Karpas-422 (cell line): Measurements from ENCODE around the gene RNU6-7. TPM values are rescaled to one million over a fixed set of nuclear protein-coding genes. Genes with fewer than 3 reads are reported as not detected.

Experiments used
- DNase-seq: peaks from one replicate; pipeline ENCODE4 v3.0.0-alpha.2; 2015
- H2AFZ ChIP-seq: fragments of 200-600 bp; sonication (generic); 2 replicates; pipeline ENCODE4 v1.6.1; 2014; ENCODE audit warnings: antibody characterized with exemption, low read length, mixed read lengths
- H3K27ac ChIP-seq: fragments of 200-600 bp; sonication (generic); 2 replicates; pipeline ENCODE4 v1.5.1; 2014; ENCODE audit warnings: mild to moderate bottlenecking, low read length, moderate library complexity
- H3K27me3 ChIP-seq: fragments of 200-600 bp; sonication (generic); 2 replicates; pipeline ENCODE4 v1.6.1; 2014; ENCODE audit warnings: low read length, mixed read lengths
- H3K36me3 ChIP-seq: fragments of 200-600 bp; sonication (generic); 2 replicates; pipeline ENCODE4 v1.6.1; 2014; ENCODE audit warnings: low read length, mixed read lengths; ENCODE audit not compliant: insufficient read depth
- H3K4me1 ChIP-seq: fragments of 200-600 bp; sonication (generic); 2 replicates; pipeline ENCODE4 v1.6.1; 2014; ENCODE audit warnings: mild to moderate bottlenecking, low read length, mixed read lengths
- H3K4me2 ChIP-seq: fragments of 200-600 bp; sonication (generic); 2 replicates; pipeline ENCODE4 v1.6.1; 2014; ENCODE audit warnings: low read length, low read depth, mild to moderate bottlenecking; ENCODE audit not compliant: poor library complexity, severe bottlenecking
- H3K4me3 ChIP-seq: fragments of 200-600 bp; sonication (generic); 2 replicates; pipeline ENCODE4 v1.5.1; 2014; ENCODE audit warnings: mild to moderate bottlenecking, antibody characterized with exemption, low read length, mixed read lengths
- H3K79me2 ChIP-seq: fragments of 200-600 bp; sonication (generic); 2 replicates; pipeline ENCODE4 v1.6.1; 2014; ENCODE audit warnings: mild to moderate bottlenecking, low read length, mixed read lengths
- H3K9ac ChIP-seq: fragments of 200-600 bp; sonication (generic); 2 replicates; pipeline ENCODE4 v1.6.0; 2014; ENCODE audit warnings: low read length
- H3K9me2 ChIP-seq: fragments of 200-600 bp; sonication (generic), shearing (Covaris generic); replicated peaks from 2 replicates; pipeline ENCODE4 v1.6.0; 2014; ENCODE audit warnings: mild to moderate bottlenecking, low read length, moderate library complexity; ENCODE audit not compliant: insufficient read depth
- H3K9me3 ChIP-seq: fragments of 300-700, 200-600 bp; sonication (generic); 2 replicates; pipeline ENCODE4 v1.6.1; 2014; ENCODE audit warnings: low read length, mixed read lengths
- H4K20me1 ChIP-seq: fragments of 200-600 bp; sonication (generic); 2 replicates; pipeline ENCODE4 v1.6.1; 2014; ENCODE audit warnings: mild to moderate bottlenecking, antibody characterized with exemption, low read length, low read depth; ENCODE audit not compliant: insufficient read depth
- total RNA-seq: library from RNA; depleted of rRNA; stranded (reverse); fragments of >200 nt; shearing (Covaris generic); gene quantifications from 2 replicates; pipeline ENCODE4 v1.2.3, GENCODE V29; 2014; ENCODE audit warnings: low replicate concordance; rRNA removed

The RNU6-7 gene
- total RNA-seq: not detected in 2 replicates

DNA sequence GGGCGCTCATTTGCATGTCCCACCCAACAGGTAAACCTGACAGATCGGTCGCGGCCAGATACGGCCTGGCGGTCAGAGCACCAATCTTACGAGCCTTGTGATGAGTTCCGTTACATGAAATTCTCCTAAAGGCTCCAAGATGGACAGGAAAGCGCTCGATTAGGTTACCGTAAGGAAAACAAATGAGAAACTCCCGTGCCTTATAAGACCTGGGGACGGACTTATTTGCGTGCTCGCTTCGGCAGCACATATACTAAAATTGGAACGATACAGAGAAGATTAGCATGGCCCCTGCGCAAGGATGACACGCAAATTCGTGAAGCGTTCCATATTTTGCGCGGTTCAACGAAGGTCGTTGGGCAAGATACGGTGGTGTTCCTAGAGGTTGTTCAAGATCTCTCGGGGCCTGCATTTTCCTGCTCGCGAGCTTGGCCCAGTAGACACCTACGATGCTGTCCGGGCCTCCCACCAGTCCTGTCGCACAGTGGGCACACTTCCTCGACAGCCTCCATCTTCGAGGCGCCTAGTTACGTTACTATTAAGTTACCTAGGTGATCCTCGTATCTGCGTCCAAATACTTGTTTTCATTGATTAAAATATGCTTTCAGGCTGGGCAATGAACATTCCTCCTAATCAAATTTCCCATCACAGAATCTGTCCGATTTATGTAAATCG is at the start of gene RNU6-7:
Gene RNU6-7, plus strand, starts transcription at position 230 of the 675 bp plus-strand sequence.
- peak within 1 kb of the TSS; percentile 79 for H3K4me3 ChIP-seq
- no peaks in the 10 kb centered on the region for H3K9me3 ChIP-seq
- no peaks in the 10 kb centered on the region for H3K27me3 ChIP-seq
- peak; percentile 76 for DNase-seq
- H3K4me2 ChIP-seq: peak within 1 kb of the TSS; percentile 95
- no peaks in the 10 kb centered on the region for H4K20me1 ChIP-seq
- H2AFZ ChIP-seq: peak within 1 kb of the TSS; percentile 91
- peak within 1 kb of the TSS; percentile 67 for H3K9ac ChIP-seq
- no peaks in the 10 kb centered on the region for H3K9me2 ChIP-seq
- no peak within 1 kb of the TSS for H3K27ac ChIP-seq
- H3K4me1 ChIP-seq: peaks cover 43% of the 10 kb centered on the region
- H3K79me2 ChIP-seq: no peaks in the 10 kb centered on the region
- H3K36me3 ChIP-seq: no peaks in the 10 kb centered on the region

DNA sequence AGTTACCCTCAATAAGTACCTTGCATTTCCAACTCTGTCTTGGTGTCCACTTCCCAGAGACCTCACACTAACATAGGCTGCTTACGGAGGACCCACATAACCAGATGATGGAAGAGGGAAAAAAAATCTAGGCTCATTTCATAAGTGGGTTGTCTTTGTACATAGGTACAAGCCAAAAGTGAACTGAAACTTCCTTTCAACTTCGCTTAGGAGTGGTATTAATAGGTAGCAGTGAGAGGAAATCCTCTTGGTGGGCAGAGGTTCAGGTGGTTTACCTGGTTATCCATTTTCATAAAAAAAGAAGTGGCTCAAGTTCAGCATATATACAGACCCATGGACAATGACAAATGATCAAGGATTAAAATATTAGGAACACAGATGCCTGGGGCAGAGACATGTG is 35.8 kb upstream of the RNU6-7 start:
- Histone ChIP-seq H3K4me2 (no peak overlapping the region), H3K9me2 (no peaks in the 10 kb centered on the region), H4K20me1 (no peaks in the 10 kb centered on the region), H3K27me3 (no peaks in the 10 kb centered on the region), H2AFZ (no peak overlapping the region), H3K9ac (no peak overlapping the region), H3K27ac (no peak overlapping the region), H3K4me1 (no peaks in the 10 kb centered on the region), H3K79me2 (no peaks in the 10 kb centered on the region), H3K36me3 (no peaks in the 10 kb centered on the region), H3K4me3 (no peak overlapping the region), H3K9me3 (no peaks in the 10 kb centered on the region)
- DNase-seq: no peak

DNA sequence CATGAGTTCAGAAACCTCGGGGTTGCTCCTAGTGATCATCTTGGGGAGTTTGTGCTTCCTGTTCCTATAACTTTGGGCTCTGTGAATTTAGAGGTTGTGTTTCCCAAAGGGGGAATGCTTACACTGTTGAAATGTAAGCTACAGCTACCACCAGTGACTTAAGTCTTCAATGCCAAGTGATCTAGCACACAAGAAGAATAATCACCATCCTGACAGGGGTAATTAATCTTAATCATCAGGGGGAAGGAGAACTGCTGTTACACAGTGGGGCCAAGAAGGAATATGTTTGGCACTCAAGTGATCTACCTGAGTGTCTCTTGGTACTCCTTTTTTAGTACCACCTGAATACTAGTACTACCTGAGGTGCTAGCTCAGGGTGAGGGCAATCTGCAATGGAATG is 34.9 kb upstream of the RNU6-7 start:
- H3K79me2 ChIP-seq: no peaks in the 10 kb centered on the region
- H3K4me3 ChIP-seq: no peak overlapping the region
- H3K9me3 ChIP-seq: no peaks in the 10 kb centered on the region
- H3K27me3 ChIP-seq: no peaks in the 10 kb centered on the region
- no peak overlapping the region for H3K27ac ChIP-seq
- H3K9ac ChIP-seq: no peak overlapping the region
- H3K9me2 ChIP-seq: no peaks in the 10 kb centered on the region
- no peak for DNase-seq
- no peaks in the 10 kb centered on the region for H3K36me3 ChIP-seq
- H3K4me1 ChIP-seq: no peaks in the 10 kb centered on the region
- no peak overlapping the region for H2AFZ ChIP-seq
- H3K4me2 ChIP-seq: no peak overlapping the region
- H4K20me1 ChIP-seq: no peaks in the 10 kb centered on the region

DNA sequence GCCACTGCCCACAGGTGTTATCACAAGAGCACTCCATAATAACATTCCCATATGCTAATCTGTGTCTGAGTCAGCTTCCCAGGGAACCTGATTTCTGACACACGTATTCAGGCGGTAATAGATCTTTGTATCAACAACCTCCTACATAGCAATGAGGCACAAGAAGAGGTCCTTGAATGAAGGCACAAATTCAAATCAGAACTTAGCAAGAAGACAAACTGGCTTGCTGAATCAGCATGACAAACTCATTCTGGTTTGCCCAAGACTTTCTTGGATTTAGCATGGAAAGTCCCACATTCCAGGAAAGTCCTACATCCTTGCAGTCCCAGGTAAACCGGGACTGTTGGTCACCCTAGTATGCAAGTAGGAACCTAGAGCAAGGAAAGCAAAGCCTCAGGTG is 33.9 kb upstream of the RNU6-7 start:
- Histone ChIP-seq H3K9me2 (no peaks in the 10 kb centered on the region), H3K27ac (no peak overlapping the region), H3K4me3 (no peak overlapping the region), H3K4me1 (no peaks in the 10 kb centered on the region), H3K27me3 (no peaks in the 10 kb centered on the region), H3K36me3 (no peaks in the 10 kb centered on the region), H3K4me2 (no peak overlapping the region), H2AFZ (no peak overlapping the region), H4K20me1 (no peaks in the 10 kb centered on the region), H3K79me2 (no peaks in the 10 kb centered on the region), H3K9me3 (no peaks in the 10 kb centered on the region), H3K9ac (no peak overlapping the region)
- DNase-seq: no peak

DNA sequence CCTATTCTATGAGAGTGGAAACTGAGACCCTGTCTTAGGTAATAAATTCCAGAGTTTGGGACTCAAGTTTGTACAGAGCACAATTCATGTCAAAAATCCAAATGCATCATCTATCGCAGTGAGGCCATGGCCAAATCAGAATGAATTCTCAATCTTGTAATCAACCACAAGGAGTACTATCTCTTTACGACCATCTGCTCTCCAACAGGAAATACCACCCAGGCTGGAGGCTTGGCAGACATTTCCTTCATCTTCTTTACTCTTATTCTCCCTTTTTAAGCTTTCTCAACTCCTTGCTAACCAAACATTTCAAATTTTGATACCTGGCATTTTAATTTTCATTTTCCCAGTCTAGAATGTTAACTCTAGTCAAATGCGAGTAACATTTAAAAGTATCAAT is 32.7 kb upstream of the RNU6-7 start:
- Histone ChIP-seq H4K20me1 (no peaks in the 10 kb centered on the region), H3K79me2 (no peaks in the 10 kb centered on the region), H3K4me1 (no peaks in the 10 kb centered on the region), H3K36me3 (no peaks in the 10 kb centered on the region), H2AFZ (no peak overlapping the region), H3K4me2 (no peak overlapping the region), H3K9ac (no peak overlapping the region), H3K9me2 (no peaks in the 10 kb centered on the region), H3K4me3 (no peak overlapping the region), H3K27me3 (no peaks in the 10 kb centered on the region), H3K9me3 (no peaks in the 10 kb centered on the region), H3K27ac (no peak overlapping the region)
- DNase-seq: no peak

DNA sequence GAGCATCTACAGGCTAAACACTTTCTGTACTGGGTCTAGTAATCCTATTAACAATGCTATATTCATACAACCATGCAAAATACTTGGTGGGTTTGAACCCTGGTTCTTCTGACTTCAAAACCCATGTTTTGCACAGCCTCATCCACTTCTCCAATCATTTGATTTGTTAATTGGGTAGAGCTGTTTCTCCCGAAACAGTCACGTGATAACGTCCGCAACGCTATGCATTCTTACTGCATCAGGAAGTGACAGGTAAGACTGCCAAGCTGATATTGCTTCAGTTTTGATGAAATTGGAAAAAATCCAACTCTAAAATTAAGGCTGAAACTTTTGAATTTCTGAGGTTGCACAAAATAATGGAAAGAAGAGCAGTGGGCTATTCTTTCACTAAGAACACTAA is 30.4 kb upstream of the RNU6-7 start:
- Histone ChIP-seq H3K9me3 (no peaks in the 10 kb centered on the region), H2AFZ (no peak overlapping the region), H3K4me1 (no peaks in the 10 kb centered on the region), H3K4me2 (no peak overlapping the region), H3K9ac (no peak overlapping the region), H3K4me3 (no peak overlapping the region), H3K27me3 (no peaks in the 10 kb centered on the region), H3K27ac (no peak overlapping the region), H3K9me2 (no peaks in the 10 kb centered on the region), H3K36me3 (no peaks in the 10 kb centered on the region), H3K79me2 (no peaks in the 10 kb centered on the region), H4K20me1 (no peaks in the 10 kb centered on the region)
- DNase-seq: no peak

DNA sequence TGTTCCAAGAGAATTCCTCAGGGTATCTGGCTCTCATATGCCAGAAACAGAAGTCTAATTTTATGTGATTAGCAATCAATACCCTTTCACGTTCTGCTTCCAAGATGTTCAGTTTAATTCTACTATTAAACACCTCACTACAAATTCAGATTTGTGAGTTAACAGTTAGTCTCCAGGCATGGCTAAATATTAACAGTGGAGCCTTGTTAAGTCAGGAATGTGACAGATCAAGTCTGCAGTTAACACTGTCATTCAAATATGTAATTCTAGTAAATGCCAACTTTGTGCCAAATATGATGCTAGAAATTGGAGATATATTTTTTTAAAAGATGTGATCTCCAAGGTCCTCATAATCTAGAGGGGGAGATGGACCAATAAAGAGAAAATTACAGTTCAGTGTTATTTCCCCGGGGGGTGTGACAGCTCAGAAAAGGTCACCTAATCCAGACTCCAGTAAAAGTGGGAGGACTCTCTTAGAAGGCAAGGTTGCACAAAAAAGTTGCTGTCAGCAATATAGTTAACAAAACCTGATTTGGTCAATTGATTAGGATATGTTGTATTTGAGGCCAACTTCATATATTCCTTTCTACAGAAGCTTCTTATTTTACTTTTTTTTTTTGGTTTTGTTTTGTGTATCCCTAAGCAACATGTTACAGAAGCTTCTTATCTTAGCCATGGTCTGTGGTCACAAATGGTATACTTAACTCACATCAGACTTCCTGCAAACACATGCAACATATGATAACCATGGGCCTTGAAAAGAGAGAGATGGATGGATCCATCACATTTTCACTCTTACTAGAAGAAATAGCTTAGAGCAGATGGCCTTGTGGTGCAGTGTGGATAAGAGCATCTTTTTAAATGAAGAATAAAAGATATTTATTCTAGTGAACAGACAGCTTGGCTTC is 18.4 kb upstream of the RNU6-7 start:
- Histone ChIP-seq H3K4me2 (no peak overlapping the region), H3K9me3 (peaks cover 9% of the 10 kb centered on the region; the same call in 1 of the 2 replicates), H3K9ac (no peak overlapping the region), H4K20me1 (no peaks in the 10 kb centered on the region), H3K79me2 (no peaks in the 10 kb centered on the region), H3K9me2 (no peaks in the 10 kb centered on the region), H3K4me1 (peaks cover 3% of the 10 kb centered on the region; the same call in 1 of the 2 replicates), H2AFZ (no peak overlapping the region), H3K4me3 (no peak overlapping the region), H3K27ac (no peak overlapping the region), H3K36me3 (no peaks in the 10 kb centered on the region), H3K27me3 (no peaks in the 10 kb centered on the region; the same call in 1 of the 2 replicates)
- DNase-seq: no peak

DNA sequence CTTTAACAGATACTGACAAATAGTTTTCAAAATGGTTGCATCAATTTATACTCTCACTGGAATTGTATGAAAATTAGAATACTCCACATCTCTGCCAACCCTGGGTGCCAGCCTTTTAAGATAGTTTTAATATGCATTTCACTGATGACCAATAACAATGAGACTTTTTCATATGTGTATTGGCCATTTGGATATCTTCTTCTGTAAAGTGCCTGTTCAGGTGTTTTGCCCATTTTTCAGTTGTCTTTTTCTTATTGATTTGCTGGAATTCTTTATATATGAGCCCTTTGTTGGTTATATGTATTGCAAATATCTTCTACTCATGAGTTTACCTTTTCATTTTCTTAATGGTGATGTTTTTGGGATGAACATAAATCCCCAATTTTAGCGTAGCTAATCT is 16.7 kb upstream of the RNU6-7 start:
- Histone ChIP-seq H3K4me1 (peaks cover 8% of the 10 kb centered on the region; the same call in 1 of the 2 replicates), H3K79me2 (no peaks in the 10 kb centered on the region), H4K20me1 (no peaks in the 10 kb centered on the region), H3K9me3 (peaks cover 9% of the 10 kb centered on the region; the same call in 1 of the 2 replicates), H3K4me2 (no peak overlapping the region), H3K36me3 (no peaks in the 10 kb centered on the region), H2AFZ (no peak overlapping the region), H3K9me2 (no peaks in the 10 kb centered on the region), H3K27me3 (no peaks in the 10 kb centered on the region; the same call in 1 of the 2 replicates), H3K4me3 (no peak overlapping the region), H3K9ac (no peak overlapping the region), H3K27ac (no peak overlapping the region)
- DNase-seq: no peak
